ENCODE measurements around the gene CACNA1G. TPM values are rescaled to one million over a fixed set of nuclear protein-coding genes. Genes with fewer than 3 reads are reported as not detected.

The CACNA1G gene
- total RNA-seq, 1 experiment from 2014 or later = 0.05 TPM

DNA sequence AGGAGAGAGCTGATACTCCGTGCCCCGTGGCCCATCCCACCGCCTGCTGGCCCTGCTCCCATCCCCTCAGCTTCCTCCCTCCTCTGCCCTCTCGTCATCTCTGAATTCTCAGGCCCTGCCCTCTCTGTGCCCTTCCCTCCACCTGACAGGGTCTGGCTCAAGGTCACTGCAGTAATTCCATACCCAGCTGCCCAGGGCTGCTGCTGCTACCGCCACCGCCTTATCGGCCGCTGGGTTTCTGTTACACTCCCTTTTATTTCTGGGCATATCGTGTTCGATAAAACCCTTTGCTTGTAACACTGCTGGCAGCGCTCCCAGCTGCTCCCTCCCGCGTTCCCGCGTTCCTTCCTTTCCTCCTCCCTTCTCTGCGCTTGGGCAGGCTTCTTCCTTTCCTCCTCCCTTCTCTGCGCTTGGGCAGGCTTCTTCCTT is 26.8 kb upstream of the CACNA1G start:
- peak; percentile 68 for DNase-seq (ENCODE audit: low spot score)

DNA sequence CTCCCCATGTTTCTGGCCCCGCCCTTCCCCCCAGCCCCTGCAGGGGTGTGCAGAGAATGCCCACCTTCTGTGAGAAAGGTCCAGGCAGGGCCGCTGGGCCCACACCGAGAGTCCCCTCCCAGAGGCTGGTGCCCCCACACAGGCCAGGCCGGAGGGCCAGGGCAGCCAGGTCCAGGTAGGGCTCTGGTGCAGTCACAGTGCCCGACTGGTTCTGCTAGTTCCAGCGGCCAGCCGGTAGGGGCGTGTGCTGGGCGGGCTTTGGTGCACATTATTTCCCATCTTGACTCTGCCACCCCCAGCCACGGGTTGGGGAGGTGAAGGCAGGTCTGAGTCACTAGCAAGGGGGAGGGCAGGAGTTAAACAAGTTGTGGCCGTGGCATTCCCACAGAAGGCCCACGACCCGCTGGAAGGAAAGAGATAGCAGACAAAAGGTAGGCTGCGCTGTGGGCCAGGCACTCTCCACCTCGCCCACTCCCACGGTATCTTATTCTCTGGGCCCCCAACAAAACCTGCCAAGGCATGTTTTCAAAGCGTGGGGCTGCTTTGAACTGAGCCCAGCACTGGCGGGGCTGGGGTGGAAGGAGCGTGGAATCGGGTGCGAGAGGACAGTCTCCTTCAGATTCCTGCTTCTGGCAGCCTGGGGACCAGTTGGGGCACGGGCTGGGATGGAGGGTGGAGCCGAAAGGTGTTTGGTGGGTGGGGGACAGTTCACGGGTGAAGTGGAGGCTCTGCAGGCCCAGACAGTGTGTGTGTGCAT is 26.1 kb upstream of the CACNA1G start:
- peak; percentile 86 for DNase-seq (ENCODE audit: low spot score)

DNA sequence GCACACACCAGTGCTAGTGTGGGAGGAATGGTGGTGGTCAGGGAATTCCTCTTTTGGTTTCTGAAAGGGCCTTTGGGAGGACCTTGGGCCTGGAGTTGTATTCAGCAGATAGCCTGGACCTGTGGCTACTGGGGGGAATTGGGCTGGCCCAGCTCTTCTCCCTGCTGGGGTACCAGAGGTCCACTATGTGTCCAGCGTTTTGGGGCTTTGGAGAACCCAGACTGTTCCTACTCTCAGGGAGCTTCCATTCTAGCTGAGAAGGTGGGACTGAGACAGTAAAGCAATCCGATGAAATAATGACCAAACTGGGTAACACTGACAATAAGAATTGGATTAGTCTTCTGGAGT is 25.6 kb upstream of the CACNA1G start:
- no peak for DNase-seq (ENCODE audit: low spot score)

DNA sequence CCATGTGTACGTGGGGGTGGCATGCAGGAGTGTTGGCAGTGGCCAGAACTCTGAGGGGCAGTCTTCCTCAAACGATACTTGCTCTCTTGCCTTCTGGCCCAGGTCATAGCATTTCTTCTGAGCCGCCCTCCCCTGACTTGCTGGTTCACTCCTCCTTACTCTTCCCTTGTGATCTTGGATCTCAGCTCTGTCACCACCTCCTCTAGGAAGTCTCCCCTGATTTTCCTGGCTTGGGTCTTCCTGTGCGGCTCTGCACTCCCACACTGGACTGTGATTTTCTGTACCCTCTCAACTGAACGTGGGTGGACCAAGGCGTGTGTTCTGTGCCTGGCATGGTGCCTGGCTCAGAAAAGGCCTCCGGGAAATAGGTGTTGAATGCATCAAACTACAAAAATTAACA is 25.1 kb upstream of the CACNA1G start:
- no peak for DNase-seq (ENCODE audit: low spot score)

DNA sequence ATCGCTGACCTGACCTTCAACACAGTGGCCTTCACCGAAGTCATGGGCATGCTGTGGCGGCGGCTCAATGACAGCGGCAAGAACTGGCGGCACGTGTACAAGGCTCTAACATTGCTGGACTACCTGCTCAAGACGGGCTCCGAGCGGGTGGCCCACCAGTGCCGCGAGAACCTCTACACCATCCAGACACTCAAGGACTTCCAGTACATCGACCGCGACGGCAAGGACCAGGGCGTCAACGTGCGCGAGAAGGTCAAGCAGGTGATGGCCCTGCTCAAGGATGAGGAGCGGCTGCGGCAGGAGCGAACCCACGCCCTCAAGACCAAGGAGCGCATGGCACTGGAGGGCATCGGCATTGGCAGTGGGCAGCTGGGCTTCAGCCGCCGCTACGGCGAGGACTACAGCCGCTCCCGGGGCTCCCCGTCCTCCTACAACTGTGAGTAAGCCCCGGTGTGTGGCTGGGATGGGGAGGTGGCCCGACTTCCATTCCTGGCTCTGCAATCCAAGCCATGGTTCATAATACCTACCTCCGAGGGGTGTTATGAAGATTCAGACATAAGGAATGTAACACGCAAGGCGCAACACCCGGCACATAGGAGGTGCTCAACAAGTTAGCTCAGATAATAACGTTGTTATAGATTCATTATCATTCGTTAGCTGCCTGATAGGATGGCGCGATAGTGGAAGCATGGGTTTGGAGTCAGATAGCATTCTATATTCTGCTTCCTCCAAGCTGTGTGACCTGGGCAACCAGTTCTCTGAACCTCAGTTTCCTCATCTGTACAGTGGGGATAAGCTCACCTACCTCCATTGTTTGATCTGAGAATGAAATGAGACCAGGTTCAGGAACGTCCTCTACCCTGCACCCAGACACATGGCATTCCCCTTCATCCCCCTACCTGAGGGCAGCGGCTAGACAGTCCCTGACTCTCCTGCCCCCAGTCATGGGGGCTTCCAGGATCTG is 23.6 kb upstream of the CACNA1G start:
- DNase-seq (ENCODE audit: low spot score) = no peak

DNA sequence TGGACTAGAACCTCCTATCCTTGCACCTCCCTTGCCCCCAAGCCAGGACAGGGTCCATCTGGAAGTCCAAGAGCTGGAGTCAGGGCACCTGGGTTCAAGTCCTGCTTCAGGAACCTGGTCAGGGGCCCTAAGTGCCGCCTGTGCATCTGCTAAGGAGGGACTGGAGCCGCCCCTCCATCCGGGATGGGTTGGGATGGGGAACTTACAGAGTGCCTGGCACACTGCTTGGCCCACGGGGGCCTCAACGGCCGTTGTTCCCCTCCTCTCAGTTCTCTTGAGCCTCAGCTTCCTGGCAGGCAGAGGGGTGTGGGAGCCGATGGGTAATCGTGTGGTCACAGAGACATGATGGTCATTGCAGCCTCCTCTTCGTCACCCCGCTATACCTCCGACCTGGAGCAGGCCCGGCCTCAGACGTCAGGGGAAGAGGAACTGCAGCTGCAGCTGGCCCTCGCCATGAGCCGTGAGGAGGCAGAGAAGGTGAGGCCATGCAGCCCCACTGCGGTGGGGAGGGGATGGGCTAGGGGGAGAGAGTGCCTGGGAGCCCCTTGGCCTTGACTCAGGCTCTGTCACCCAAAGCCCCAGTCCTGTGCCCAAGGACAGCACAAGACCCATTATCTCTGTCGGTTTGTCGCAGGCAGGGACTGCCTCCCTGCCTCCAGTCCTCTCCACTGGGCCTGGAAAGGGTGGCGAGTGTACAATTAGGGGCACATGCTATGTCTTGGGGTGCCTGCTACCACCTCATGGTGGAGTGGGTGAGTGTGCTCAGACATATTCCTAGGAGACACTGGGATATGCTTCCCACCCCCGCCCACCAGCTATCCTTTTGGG is 22.6 kb upstream of the CACNA1G start:
- DNase-seq (ENCODE audit: low spot score) = no peak

DNA sequence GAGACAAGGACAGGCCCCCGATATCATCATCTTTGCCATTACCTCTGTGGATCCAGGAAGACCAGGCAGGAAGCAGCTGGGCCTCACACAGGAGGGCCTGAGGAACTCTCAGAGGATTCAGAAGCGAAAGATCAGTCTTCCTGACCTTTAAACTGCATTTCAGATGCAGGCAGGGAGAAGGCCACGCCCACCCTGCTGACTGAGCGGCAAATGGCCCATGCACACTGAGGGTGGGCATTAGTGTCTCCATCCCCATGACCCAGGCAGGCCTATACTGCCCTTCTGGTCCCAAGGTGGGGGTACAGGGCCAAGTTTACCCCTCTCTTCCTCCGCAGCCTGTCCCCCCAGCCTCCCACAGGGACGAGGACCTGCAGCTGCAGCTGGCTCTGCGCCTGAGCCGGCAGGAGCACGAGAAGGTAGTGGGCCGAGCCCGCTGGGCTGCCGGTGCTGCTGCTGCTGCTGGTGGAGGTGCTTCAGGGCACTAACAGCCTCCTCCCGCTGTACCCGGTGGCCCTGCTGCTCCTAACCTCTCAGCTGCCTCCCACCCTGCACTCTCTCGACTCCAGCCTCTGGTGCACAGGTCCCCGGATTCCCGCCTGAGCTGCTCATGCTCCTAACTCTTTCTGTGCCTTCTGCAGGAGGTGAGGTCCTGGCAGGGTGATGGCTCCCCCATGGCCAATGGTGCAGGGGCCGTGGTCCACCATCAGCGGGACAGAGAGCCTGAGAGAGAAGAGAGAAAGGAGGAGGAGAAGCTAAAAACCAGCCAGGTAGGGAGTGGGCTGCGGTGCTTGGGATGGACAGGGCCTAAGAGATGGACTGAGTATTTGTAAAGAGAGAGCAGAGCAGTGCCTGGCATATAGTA is 21.7 kb upstream of the CACNA1G start:
- DNase-seq (ENCODE audit: low spot score) = no peak

DNA sequence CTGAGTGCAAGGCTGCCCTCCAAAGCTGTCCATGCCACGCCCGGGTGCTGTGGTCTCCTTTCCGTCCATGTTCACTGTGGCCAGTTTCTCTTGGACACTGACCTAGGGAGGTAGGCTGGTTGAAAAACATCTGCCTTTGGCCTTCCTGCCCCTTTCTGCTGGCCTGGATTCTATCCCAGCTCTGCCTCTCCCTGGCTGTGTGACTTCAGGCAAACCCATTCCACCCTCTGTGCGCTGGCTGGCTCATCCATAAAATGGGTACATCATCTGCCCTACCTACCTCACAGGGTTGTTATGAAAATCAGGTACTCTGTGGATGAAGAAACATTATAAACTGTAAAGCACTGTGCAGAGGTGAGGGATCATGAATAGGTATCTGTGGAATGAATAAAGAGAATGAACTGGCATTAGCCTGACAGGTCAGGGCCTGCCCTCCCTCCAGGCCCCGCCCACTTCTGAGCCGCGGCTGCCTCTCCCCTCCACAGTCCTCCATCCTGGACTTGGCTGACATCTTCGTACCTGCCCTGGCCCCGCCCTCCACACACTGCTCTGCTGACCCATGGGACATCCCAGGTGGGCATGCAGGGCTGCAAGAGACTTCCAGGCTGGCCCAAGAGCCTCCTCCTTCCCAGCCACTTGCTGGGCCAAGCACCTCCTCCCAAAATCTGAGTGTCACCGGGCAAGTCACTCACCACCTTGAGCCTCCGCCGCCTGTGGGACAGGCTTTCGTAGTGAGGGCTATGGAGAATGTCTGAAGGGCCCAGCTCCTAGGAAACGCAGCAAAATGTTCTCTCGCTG is 20.6 kb upstream of the CACNA1G start:
- peak; percentile 55 for DNase-seq (ENCODE audit: low spot score)

DNA sequence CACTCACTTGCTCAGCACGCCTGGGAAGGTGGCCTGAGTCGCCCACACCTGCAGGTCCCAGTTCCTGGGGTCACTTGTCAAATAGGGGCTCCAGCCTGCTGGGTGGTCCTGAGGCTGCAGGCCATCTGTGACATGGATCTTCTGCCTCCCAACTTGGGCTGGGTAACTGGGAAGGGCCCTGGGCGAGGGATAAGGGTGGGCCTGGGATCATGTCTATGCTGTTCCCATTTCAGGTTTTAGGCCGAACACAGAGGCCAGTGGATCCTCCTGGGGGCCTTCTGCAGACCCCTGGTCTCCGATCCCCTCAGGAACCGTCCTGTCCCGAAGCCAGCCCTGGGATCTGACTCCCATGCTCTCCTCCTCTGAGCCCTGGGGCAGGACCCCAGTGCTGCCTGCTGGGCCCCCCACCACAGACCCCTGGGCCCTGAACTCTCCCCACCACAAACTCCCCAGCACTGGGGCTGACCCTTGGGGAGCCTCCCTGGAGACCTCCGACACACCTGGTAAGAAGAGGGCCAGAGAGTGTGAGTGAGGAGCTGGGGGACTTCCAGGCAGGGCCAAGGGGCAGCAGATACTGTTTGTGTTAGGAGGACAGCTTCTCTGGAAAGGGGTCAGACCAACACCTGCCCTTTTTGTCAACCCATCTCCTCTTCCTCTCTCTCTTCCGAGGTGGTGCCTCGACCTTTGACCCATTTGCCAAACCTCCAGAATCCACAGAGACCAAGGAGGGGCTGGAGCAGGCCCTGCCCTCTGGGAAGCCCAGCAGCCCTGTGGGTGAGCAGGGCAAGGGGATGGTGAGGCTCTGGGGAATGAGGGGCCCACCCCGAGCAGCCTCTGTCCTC is 19.7 kb upstream of the CACNA1G start:
- DNase-seq (ENCODE audit: low spot score) = no peak

DNA sequence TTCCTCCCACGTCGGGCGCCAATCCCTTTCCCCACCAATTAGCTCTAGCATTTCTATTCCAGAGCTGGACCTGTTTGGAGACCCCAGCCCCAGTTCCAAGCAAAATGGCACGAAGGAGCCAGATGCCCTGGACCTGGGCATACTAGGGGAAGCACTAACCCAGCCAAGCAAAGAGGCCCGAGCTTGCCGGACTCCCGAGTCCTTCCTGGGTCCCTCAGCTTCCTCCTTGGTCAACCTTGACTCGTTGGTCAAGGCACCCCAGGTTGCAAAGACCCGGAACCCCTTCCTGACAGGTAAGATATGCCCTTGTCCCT is 19.2 kb upstream of the CACNA1G start:
- no peak for DNase-seq (ENCODE audit: low spot score)

DNA sequence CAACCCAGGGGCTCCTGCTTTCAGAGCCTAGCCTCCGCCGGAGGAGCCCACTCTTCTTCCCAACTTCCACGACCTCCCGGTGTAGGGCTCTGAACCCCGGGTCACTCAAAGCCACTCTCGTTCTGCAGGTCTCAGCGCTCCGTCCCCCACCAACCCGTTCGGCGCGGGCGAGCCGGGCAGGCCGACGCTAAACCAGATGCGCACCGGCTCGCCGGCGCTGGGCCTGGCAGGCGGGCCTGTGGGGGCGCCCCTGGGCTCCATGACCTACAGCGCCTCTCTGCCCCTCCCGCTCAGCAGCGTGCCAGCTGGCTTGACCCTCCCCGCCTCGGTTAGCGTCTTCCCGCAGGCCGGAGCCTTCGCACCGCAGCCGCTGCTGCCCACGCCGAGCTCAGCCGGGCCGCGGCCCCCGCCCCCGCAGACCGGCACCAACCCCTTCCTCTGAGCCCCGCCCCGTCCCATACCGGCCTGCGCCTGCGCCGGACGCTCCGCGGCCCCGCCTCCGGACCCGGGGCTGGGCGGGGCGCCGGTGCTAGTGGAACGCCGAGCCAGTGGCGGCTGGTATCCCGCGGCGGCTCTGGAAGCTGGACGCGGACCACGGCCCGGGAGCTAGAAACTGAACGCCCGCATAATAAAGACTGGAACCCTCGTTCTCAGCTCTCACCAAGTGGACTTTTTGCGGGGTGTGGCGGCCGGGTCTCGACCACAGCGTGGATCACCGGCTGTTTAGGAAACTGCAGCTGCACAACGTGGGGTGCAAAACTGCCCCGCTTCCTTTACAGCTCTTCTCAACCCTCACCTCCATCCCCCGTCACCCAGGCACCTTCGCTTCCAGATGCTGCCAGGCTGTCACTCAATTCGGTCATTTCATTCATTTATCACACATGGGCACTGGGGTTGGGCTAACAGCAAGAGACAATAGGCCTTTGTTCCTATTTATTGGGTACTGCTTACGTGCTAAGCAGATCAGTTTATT is 18.5 kb upstream of the CACNA1G start:
- peak; percentile 84 for DNase-seq (ENCODE audit: low spot score)

DNA sequence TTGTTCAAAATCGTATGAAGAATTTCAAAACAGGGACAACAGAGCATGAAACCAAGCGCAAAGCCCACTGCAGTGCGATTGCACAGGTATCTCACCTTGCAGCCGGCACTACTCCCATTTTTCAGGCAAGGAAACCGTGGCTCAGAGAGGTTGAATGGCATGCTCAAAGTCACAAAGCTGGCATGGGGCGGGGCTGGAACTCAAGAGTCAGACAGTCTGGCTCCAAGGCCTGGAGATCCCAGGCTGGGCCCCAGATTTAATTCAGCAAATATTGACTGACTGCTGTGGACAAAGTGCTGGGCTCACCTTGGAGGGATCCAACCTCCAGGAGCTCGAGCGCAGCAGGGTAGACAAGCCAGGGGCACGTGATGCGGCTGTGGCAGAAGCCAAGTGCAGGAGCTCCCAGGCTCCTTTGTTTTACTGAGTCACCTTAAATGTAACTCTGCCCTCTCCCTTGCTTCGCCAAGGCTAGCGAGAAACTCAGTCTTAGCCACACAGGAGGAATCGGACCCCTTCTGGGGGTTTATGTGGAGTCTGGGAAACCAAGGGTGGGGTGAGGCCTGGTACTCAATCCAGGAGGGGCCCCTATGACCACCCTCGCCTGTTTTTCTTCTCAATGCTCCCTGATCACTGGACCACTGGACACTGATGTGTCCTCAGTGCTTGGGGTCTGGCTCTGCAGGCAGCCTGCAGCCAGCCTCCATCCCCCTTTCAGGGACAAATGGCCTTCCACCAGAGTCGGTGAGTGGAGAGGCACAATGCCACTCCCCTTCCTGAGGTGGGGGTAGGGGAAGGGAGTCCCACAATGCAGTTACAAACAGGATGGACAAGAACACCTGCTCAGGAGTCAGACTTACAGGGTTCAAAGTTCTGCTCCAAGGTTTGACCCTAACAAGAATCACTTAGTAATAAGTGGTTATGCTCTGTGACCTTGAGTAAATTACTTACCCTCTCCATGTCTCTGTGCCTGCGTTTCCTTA is 17.4 kb upstream of the CACNA1G start:
- DNase-seq (ENCODE audit: low spot score) = peak; percentile 77

DNA sequence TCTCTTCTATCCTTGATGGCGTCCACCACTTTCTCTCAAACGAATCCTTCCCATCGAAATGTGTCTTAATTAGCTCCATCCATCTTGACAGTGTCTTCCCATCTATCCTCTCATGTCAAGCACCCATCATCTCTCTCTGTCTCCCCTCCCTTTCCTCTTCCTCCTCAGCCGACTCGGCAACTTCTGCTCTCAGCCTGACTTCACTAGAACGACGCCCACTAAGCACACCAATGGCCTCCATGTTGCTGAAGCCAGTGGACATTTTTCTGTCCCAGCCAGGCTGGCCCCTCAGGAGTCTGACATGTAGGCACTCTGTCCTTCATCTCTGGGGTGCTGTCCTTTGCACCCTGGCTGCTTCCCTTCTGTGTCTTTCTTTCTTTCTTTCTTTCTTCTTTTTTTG is 16.0 kb upstream of the CACNA1G start:
- DNase-seq (ENCODE audit: low spot score) = no peak

DNA sequence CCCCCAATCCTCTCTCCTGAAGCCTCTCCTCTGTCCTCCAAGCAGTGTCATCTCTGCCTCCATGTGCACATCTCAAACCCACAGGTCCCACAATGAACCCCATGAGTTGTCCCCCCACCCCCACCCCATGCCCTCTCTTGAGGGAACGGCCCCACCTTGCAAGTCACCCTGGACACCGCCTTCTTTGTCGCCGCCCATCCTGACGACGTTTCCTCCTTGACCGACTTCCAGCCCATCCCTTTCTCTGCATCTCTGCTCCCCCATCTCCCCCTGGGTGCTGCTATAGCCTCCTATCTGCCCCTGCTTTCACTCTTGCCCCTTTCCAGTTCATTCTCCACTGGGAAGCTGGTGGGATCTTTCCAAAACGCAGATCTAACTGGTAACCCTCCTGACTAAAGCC is 15.2 kb upstream of the CACNA1G start:
- DNase-seq (ENCODE audit: low spot score) = no peak

DNA sequence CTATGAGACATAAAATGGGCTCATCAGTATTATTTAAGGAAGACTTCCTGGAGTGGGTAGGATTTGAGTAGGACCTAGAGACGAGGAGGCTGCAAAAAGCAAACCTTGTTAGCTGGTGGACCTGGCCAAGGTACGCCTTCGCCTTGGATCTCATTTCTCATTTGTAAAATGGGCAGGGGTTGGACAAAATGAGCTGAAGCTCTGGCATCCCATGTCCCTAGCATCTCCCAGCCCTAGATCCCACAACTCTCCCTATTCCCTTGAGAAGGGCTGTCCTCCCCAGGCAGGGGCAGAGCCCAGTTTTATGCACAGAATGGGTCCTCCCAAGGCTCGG is 13.8 kb upstream of the CACNA1G start:
- no peak for DNase-seq (ENCODE audit: low spot score)

DNA sequence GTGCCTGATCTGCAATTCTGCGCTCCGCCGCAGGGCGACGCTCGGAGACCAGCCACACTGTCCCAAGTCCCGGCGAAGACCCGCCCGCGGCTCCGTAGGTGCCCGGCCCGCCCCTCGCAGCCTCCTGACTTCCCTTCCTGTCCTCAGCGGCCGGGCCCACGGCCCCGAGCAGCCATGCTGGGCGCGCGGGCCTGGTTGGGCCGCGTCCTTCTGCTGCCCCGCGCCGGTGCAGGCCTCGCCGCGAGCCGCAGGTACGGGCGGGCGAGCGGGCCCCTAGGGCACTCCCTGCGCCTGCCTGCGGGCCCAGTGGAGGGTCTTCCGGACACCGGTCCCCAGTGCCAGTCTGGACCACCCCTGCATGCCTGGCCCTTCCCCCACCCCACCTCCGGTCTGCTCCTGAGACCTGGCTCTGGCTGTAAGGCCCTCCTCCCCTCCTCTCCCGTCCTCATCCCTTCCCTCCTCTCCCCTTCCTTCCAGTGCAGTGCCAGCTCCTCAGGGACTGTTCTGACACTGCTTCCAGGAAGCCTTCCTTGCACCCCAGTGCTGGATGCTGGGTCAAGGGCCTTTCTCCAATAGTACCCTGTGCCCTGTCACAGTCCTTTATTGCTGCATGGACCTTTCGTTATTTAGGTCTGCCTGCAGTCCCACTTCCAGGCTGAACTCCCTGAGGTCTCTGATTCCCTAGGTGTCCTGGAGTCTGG is 13.3 kb upstream of the CACNA1G start, which contains the start of gene SPATA20:
Gene SPATA20, plus strand, starts transcription at position 140 of the 701 bp plus-strand sequence. Its CDS starts 35 bp downstream, at position 175.
- DNase-seq (ENCODE audit: low spot score) = peak; percentile 94
